Measurements from ENCODE around the gene DAB2.

The DAB2 gene

GRCh38 chr5:39417979-39418378, 6.8 kb downstream of the DAB2 start:
- in situ Hi-C loops (cut with HindIII; ENCODE audit: low pct_ligation_motif_present, low sequenced_read_pairs): no loop called here
- H3K4me3 ChIP-seq (ENCODE audit: low read depth, low read length): no peak overlapping the region
- H3K36me3 ChIP-seq (replicated peaks): peaks cover 3% of the 10 kb centered on the region
- H3K27me3 ChIP-seq (replicated peaks): no peaks in the 10 kb centered on the region
- TF ChIP-seq, protein P1, sequence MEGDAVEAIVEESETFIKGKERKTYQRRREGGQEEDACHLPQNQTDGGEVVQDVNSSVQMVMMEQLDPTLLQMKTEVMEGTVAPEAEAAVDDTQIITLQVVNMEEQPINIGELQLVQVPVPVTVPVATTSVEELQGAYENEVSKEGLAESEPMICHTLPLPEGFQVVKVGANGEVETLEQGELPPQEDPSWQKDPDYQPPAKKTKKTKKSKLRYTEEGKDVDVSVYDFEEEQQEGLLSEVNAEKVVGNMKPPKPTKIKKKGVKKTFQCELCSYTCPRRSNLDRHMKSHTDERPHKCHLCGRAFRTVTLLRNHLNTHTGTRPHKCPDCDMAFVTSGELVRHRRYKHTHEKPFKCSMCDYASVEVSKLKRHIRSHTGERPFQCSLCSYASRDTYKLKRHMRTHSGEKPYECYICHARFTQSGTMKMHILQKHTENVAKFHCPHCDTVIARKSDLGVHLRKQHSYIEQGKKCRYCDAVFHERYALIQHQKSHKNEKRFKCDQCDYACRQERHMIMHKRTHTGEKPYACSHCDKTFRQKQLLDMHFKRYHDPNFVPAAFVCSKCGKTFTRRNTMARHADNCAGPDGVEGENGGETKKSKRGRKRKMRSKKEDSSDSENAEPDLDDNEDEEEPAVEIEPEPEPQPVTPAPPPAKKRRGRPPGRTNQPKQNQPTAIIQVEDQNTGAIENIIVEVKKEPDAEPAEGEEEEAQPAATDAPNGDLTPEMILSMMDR (IDR thresholded peaks at IDR 0.05; ENCODE audit: low read depth, low read length, missing control alignments): no peak
- no peak overlapping the region for H3K27ac ChIP-seq
- DNase-seq: no peak

- no peak overlapping the region for H3K4me3 ChIP-seq (ENCODE audit: low read depth, low read length)
- no peaks in the 10 kb centered on the region for H3K36me3 ChIP-seq (replicated peaks)
- TF ChIP-seq, protein P1 (IDR thresholded peaks at IDR 0.05; ENCODE audit: low read depth, low read length, missing control alignments): no peak
- in situ Hi-C loops (cut with HindIII; ENCODE audit: low pct_ligation_motif_present, low sequenced_read_pairs): no loop called here
- no peak overlapping the region for H3K27ac ChIP-seq
- H3K27me3 ChIP-seq (replicated peaks): no peaks in the 10 kb centered on the region
- DNase-seq: no peak
Measured at GRCh38 chr5:39415201-39415600, 9.6 kb downstream of the DAB2 start.

- H3K4me3 ChIP-seq (ENCODE audit: low read depth, low read length): no peak overlapping the region
- DNase-seq: no peak
- in situ Hi-C loops (cut with HindIII; ENCODE audit: low pct_ligation_motif_present, low sequenced_read_pairs): no loop called here
- H3K27me3 ChIP-seq (replicated peaks): no peaks in the 10 kb centered on the region
- H3K36me3 ChIP-seq (replicated peaks): no peaks in the 10 kb centered on the region
- H3K27ac ChIP-seq: no peak overlapping the region
- TF ChIP-seq, protein P1 (IDR thresholded peaks at IDR 0.05; ENCODE audit: low read depth, low read length, missing control alignments): no peak
Measured at GRCh38 chr5:39414426-39414825, 10.4 kb downstream of the DAB2 start.

DNA sequence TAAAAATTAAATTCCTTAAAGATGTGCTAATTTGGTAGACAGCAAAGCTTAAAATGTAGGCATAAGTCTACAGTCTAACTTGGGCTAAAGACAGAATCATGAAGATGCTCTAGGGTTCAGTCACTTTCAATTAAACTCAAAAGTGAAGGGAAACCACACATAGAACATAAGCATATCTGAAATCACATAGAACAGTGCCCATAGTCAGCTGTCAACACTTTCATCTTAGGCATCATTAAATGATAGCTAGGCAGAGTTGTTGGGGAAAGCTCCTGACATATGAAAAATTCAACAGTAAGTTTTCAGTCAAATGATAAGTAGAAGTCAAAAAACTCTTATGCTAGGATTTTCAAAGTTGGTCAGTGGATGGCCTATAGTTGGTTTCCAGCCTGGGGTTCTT, 11.0 kb downstream of the DAB2 start:
- no peaks in the 10 kb centered on the region for H3K36me3 ChIP-seq (replicated peaks)
- TF ChIP-seq, protein P1 (IDR thresholded peaks at IDR 0.05; ENCODE audit: low read depth, low read length, missing control alignments): no peak
- in situ Hi-C loops (cut with HindIII; ENCODE audit: low pct_ligation_motif_present, low sequenced_read_pairs): no loop called here

DNA sequence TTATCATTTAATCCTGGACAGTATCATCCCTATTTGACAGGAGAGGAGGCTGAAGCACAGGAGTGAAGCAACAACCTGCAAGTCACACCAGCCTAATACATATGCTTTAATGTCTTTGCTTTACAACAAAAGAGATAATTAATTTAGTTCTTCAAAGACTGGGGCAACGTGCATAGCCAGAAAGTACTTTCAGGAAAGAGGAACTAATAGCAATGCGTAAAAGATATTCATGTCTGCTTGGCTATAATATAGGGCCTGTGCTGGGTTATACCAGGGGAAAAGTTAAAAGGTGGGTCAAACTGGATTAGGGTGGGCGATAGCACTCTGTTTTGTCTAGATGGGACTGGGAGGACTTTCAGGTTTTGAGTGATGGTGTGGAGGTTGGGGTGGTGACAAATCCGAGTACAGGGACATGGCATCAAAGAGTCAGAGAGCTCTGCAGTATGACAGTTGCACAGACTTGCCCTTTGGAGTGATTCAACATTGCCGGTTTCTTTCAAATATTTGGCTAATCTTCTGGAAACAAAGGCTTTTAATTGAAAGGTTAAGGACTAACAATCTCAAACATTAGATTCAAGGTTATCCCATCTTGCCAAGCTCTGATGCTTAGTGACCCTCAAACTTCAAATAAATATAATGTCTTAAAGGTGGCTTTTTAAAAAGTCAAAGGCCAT, 11.9 kb downstream of the DAB2 start:
- in situ Hi-C loops (cut with HindIII; ENCODE audit: low pct_ligation_motif_present, low sequenced_read_pairs): no loop called here
- Histone ChIP-seq H3K4me3 (ENCODE audit: low read depth, low read length) (no peak overlapping the region), H3K36me3 (replicated peaks) (no peaks in the 10 kb centered on the region), H3K27ac (no peak overlapping the region), H3K27me3 (replicated peaks) (no peaks in the 10 kb centered on the region)
- TF ChIP-seq, protein P1 (IDR thresholded peaks at IDR 0.05; ENCODE audit: low read depth, low read length, missing control alignments): no peak
- DNase-seq: no peak

More for the DNA sequence above, 11.0 kb downstream of the DAB2 start:
- no peak for DNase-seq
- Histone ChIP-seq H3K27ac (no peak overlapping the region), H3K27me3 (replicated peaks) (no peaks in the 10 kb centered on the region), H3K4me3 (ENCODE audit: low read depth, low read length) (no peak overlapping the region)

GRCh38 chr5:39411985-39412384, 12.8 kb downstream of the DAB2 start:
- DNase-seq: no peak
- H3K36me3 ChIP-seq (replicated peaks): no peaks in the 10 kb centered on the region
- H3K27me3 ChIP-seq (replicated peaks): no peaks in the 10 kb centered on the region
- no peak overlapping the region for H3K27ac ChIP-seq
- TF ChIP-seq, protein P1 (IDR thresholded peaks at IDR 0.05; ENCODE audit: low read depth, low read length, missing control alignments): no peak
- no peak overlapping the region for H3K4me3 ChIP-seq (ENCODE audit: low read depth, low read length)
- in situ Hi-C loops (cut with HindIII; ENCODE audit: low pct_ligation_motif_present, low sequenced_read_pairs): no loop called here
